Stimulated activated effector memory CD8-positive, alpha-beta T cell treated with anti-CD3 and anti-CD28 coated beads, Interleukin-12 subunit alpha, Interleukin-12 subunit beta, amount 100 ng/mL, for 72 hours (primary cell): ENCODE measurements around the gene TMEM9.

Experiments
- ATAC-seq: fragments of 150-1000 bp; cut with Tn5 transposase; 2 replicates; pipeline ENCODE4 v1.10.0; 2021
- DNase-seq, 2 donors: peaks; one replicate each; pipeline ENCODE4 v3.0.0; 2021 to 2022; ENCODE audit warnings: low spot score in 2 of 2
- H3K27ac Mint-ChIP-seq: one replicate; pipeline ENCODE4 v1.8.0; 2022; ENCODE audit warnings: mild to moderate bottlenecking, mixed read lengths
- H3K36me3 Mint-ChIP-seq: one replicate; pipeline ENCODE4 v1.8.0; 2022; ENCODE audit warnings: mild to moderate bottlenecking, mixed read lengths
- H3K4me1 Mint-ChIP-seq: one replicate; pipeline ENCODE4 v1.8.0; 2022; ENCODE audit warnings: mixed read lengths
- H3K4me3 Mint-ChIP-seq: one replicate; pipeline ENCODE4 v1.8.0; 2022; ENCODE audit warnings: mild to moderate bottlenecking, mixed read lengths
- H3K9me3 Mint-ChIP-seq: one replicate; pipeline ENCODE4 v1.8.0; 2022; ENCODE audit warnings: mixed read lengths

Gene TMEM9

GRCh38 chr1:201113451-201114244 is 40.6 kb downstream of the TMEM9 start:
- DNase-seq (no peak), ATAC-seq (no peak)
- Mint-ChIP-seq H3K4me3 (peak overlapping the region; percentile 86), H3K36me3 (no peaks in the 10 kb centered on the region), H3K4me1 (peaks cover 13% of the 10 kb centered on the region), H3K9me3 (no peaks in the 10 kb centered on the region), H3K27ac (peak overlapping the region; percentile 88)

GRCh38 chr1:201112926-201113325 is 41.3 kb downstream of the TMEM9 start:
- H3K36me3 Mint-ChIP-seq, result no peaks in the 10 kb centered on the region
- DNase-seq (no peak), ATAC-seq (no peak)
- no peaks in the 10 kb centered on the region for H3K9me3 Mint-ChIP-seq
- peak overlapping the region; percentile 86 for H3K4me3 Mint-ChIP-seq
- H3K4me1 Mint-ChIP-seq, result peaks cover 13% of the 10 kb centered on the region
- peak overlapping the region; percentile 23 for H3K27ac Mint-ChIP-seq

- Mint-ChIP-seq H3K4me1 (peaks cover 13% of the 10 kb centered on the region), H3K27ac (peak within 1 kb of the TSS; percentile 23), H3K4me3 (peak within 1 kb of the TSS; percentile 86), H3K36me3 (no peaks in the 10 kb centered on the region), H3K9me3 (no peaks in the 10 kb centered on the region)
- DNase-seq (no peak), ATAC-seq (no peak)
These were observed 42.0 kb downstream of the TMEM9 start, which contains the start of gene CACNA1S for GRCh38 chr1:201112173-201112731. TSS of gene CACNA1S (minus strand) at chr1:201112426. CDS start at chr1:201112339, 87 bp downstream.

- ATAC-seq (no peak), DNase-seq (no peak)
- Mint-ChIP-seq H3K4me3 (no peak overlapping the region), H3K27ac (no peak overlapping the region), H3K36me3 (no peaks in the 10 kb centered on the region), H3K9me3 (no peaks in the 10 kb centered on the region), H3K4me1 (peaks cover 13% of the 10 kb centered on the region)
These were observed 42.6 kb downstream of the TMEM9 start for GRCh38 chr1:201111672-201112071.

- H3K9me3 Mint-ChIP-seq, result no peaks in the 10 kb centered on the region
- DNase-seq (no peak), ATAC-seq (no peak)
- no peak overlapping the region for H3K27ac Mint-ChIP-seq
- H3K4me3 Mint-ChIP-seq, result no peak overlapping the region
- H3K36me3 Mint-ChIP-seq, result no peaks in the 10 kb centered on the region
- peaks cover 13% of the 10 kb centered on the region for H3K4me1 Mint-ChIP-seq
These were observed 43.1 kb downstream of the TMEM9 start for GRCh38 chr1:201111156-201111555.

GRCh38 chr1:201110616-201111015 is 43.7 kb downstream of the TMEM9 start:
- Mint-ChIP-seq H3K9me3 (no peaks in the 10 kb centered on the region), H3K4me3 (no peak overlapping the region), H3K27ac (no peak overlapping the region)

GRCh38 chr1:201110138-201110537 is 44.1 kb downstream of the TMEM9 start:
- Mint-ChIP-seq H3K4me1 (peaks cover 13% of the 10 kb centered on the region), H3K4me3 (no peak overlapping the region), H3K27ac (no peak overlapping the region), H3K9me3 (no peaks in the 10 kb centered on the region), H3K36me3 (no peaks in the 10 kb centered on the region)
- no peak for DNase-seq
- ATAC-seq, result no peak

More at GRCh38 chr1:201110616-201111015, 43.7 kb downstream of the TMEM9 start:
- ATAC-seq (no peak), DNase-seq (no peak)
- no peaks in the 10 kb centered on the region for H3K36me3 Mint-ChIP-seq
- H3K4me1 Mint-ChIP-seq, result peaks cover 13% of the 10 kb centered on the region

GRCh38 chr1:201109651-201110050 is 44.6 kb downstream of the TMEM9 start:
- peaks cover 8% of the 10 kb centered on the region for H3K4me1 Mint-ChIP-seq
- DNase-seq (no peak), ATAC-seq (no peak)
- H3K4me3 Mint-ChIP-seq, result no peak overlapping the region
- no peaks in the 10 kb centered on the region for H3K9me3 Mint-ChIP-seq
- H3K36me3 Mint-ChIP-seq, result no peaks in the 10 kb centered on the region
- no peak overlapping the region for H3K27ac Mint-ChIP-seq

- Mint-ChIP-seq H3K4me3 (no peak overlapping the region), H3K27ac (no peak overlapping the region), H3K9me3 (no peaks in the 10 kb centered on the region), H3K4me1 (no peaks in the 10 kb centered on the region), H3K36me3 (no peaks in the 10 kb centered on the region)
- ATAC-seq (no peak), DNase-seq (no peak)
These were observed 45.7 kb downstream of the TMEM9 start for GRCh38 chr1:201108614-201109013.

GRCh38 chr1:201105688-201106087 is 48.6 kb downstream of the TMEM9 start:
- no peak for DNase-seq
- Mint-ChIP-seq H3K4me3 (no peak overlapping the region), H3K4me1 (no peaks in the 10 kb centered on the region), H3K36me3 (no peaks in the 10 kb centered on the region), H3K27ac (no peak overlapping the region), H3K9me3 (no peaks in the 10 kb centered on the region)
- no peak for ATAC-seq

GRCh38 chr1:201104141-201104540 is 50.1 kb downstream of the TMEM9 start:
- ATAC-seq (no peak), DNase-seq (no peak)
- Mint-ChIP-seq H3K9me3 (no peaks in the 10 kb centered on the region), H3K36me3 (no peaks in the 10 kb centered on the region), H3K4me3 (no peak overlapping the region), H3K4me1 (no peaks in the 10 kb centered on the region), H3K27ac (no peak overlapping the region)

GRCh38 chr1:201103666-201104065 is 50.6 kb downstream of the TMEM9 start:
- ATAC-seq (no peak), DNase-seq (no peak)
- Mint-ChIP-seq H3K4me3 (no peak overlapping the region), H3K36me3 (no peaks in the 10 kb centered on the region), H3K27ac (no peak overlapping the region), H3K4me1 (no peaks in the 10 kb centered on the region), H3K9me3 (no peaks in the 10 kb centered on the region)

- Mint-ChIP-seq H3K36me3 (no peaks in the 10 kb centered on the region), H3K4me1 (no peaks in the 10 kb centered on the region), H3K4me3 (no peak overlapping the region), H3K27ac (no peak overlapping the region), H3K9me3 (no peaks in the 10 kb centered on the region)
- DNase-seq (no peak), ATAC-seq (no peak)
These were observed 53.9 kb downstream of the TMEM9 start for GRCh38 chr1:201100169-201100930.

- Mint-ChIP-seq H3K4me3 (no peak overlapping the region), H3K27ac (no peak overlapping the region), H3K36me3 (no peaks in the 10 kb centered on the region), H3K4me1 (no peaks in the 10 kb centered on the region), H3K9me3 (no peaks in the 10 kb centered on the region)
- DNase-seq (no peak), ATAC-seq (no peak)
These were observed 55.1 kb downstream of the TMEM9 start for GRCh38 chr1:201098992-201099677.
